Measurements from ENCODE around the gene PHOSPHO2. TPM values are rescaled to one million over a fixed set of nuclear protein-coding genes. Genes with fewer than 3 reads are reported as not detected.
"Not testable (repeated sequence)": the region's sequence is repeated elsewhere in the genome, so short reads cannot be mapped to it uniquely, and the experiment has no call there.

The PHOSPHO2 gene
- total and polyA plus RNA-seq, 4 donors, result 3.4 to 13.4 (median 4.5) TPM

GRCh38 chr2:169673921-169674320 lies 20.3 kb upstream of the PHOSPHO2 start:
- Histone ChIP-seq H3K27me3 (ENCODE audit: control insufficient read depth in 1 of 2, insufficient read depth in 2 of 2, low read length in 1 of 2) (no peaks in the 10 kb centered on the region), H3K4me1 (ENCODE audit: control insufficient read depth in 1 of 2, insufficient read depth in 2 of 2, low read length in 2 of 2) (no peaks in the 10 kb centered on the region), H3K36me3 (ENCODE audit: control insufficient read depth in 1 of 2, insufficient read depth in 2 of 2, low read length in 1 of 2) (no peaks in the 10 kb centered on the region), H3K4me3 (ENCODE audit: low read length in 2 of 2) (no peak overlapping the region), H3K27ac (ENCODE audit: low read depth in 1 of 2, low read length in 2 of 2) (no peak overlapping the region), H3K9me3 (ENCODE audit: control insufficient read depth, low read length) (no peaks in the 10 kb centered on the region)
- WGBS, 2 donors, result 88 to 95% methylated on average over 2 of the region's 2 CpGs
- intact Hi-C loops (cut with DNase I), result no loop called here
- DNase-seq, result no peak
- no peak for ATAC-seq (ENCODE audit: low FRiP score)

- Histone ChIP-seq H3K4me3 (ENCODE audit: low read length in 2 of 2) (no peak overlapping the region), H3K27ac (ENCODE audit: low read depth in 1 of 2, low read length in 2 of 2) (no peak overlapping the region), H3K27me3 (ENCODE audit: control insufficient read depth in 1 of 2, insufficient read depth in 2 of 2, low read length in 1 of 2) (no peaks in the 10 kb centered on the region), H3K36me3 (ENCODE audit: control insufficient read depth in 1 of 2, insufficient read depth in 2 of 2, low read length in 1 of 2) (no peaks in the 10 kb centered on the region), H3K4me1 (ENCODE audit: control insufficient read depth in 1 of 2, insufficient read depth in 2 of 2, low read length in 2 of 2) (no peaks in the 10 kb centered on the region), H3K9me3 (ENCODE audit: control insufficient read depth, low read length) (no peaks in the 10 kb centered on the region)
- whole genome bisulfite sequencing, 2 donors, result 52 to 62% methylated on average over 3 of the region's 3 CpGs
- ATAC-seq (ENCODE audit: low FRiP score) (no peak), DNase-seq (no peak)
- intact Hi-C loops (cut with DNase I), result no loop called here
Observed at GRCh38 chr2:169676357-169676756, 17.9 kb upstream of the PHOSPHO2 start.

GRCh38 chr2:169676850-169677249 lies 17.4 kb upstream of the PHOSPHO2 start:
- Histone ChIP-seq H3K36me3 (ENCODE audit: control insufficient read depth in 1 of 2, insufficient read depth in 2 of 2, low read length in 1 of 2) (no peaks in the 10 kb centered on the region), H3K4me3 (ENCODE audit: low read length in 2 of 2) (no peak overlapping the region), H3K9me3 (ENCODE audit: control insufficient read depth, low read length) (no peaks in the 10 kb centered on the region), H3K27me3 (ENCODE audit: control insufficient read depth in 1 of 2, insufficient read depth in 2 of 2, low read length in 1 of 2) (no peaks in the 10 kb centered on the region), H3K4me1 (ENCODE audit: control insufficient read depth in 1 of 2, insufficient read depth in 2 of 2, low read length in 2 of 2) (no peaks in the 10 kb centered on the region), H3K27ac (ENCODE audit: low read depth in 1 of 2, low read length in 2 of 2) (no peak overlapping the region)
- no peak for DNase-seq
- intact Hi-C loops (cut with DNase I), result no loop called here
- no peak for ATAC-seq (ENCODE audit: low FRiP score)
- 75 to 82% methylated on average over 6 of the region's 6 CpGs for WGBS, 2 donors

- ATAC-seq (ENCODE audit: low FRiP score) (no peak), DNase-seq (no peak)
- Histone ChIP-seq H3K27ac (ENCODE audit: low read depth in 1 of 2, low read length in 2 of 2) (no peak overlapping the region), H3K4me3 (ENCODE audit: low read length in 2 of 2) (no peak overlapping the region), H3K36me3 (ENCODE audit: control insufficient read depth in 1 of 2, insufficient read depth in 2 of 2, low read length in 1 of 2) (no peaks in the 10 kb centered on the region), H3K27me3 (ENCODE audit: control insufficient read depth in 1 of 2, insufficient read depth in 2 of 2, low read length in 1 of 2) (no peaks in the 10 kb centered on the region), H3K9me3 (ENCODE audit: control insufficient read depth, low read length) (no peaks in the 10 kb centered on the region), H3K4me1 (ENCODE audit: control insufficient read depth in 1 of 2, insufficient read depth in 2 of 2, low read length in 2 of 2) (no peaks in the 10 kb centered on the region)
- WGBS, 2 donors, result 53 to 67% methylated on average over 3 of the region's 3 CpGs
- intact Hi-C loops (cut with DNase I), result no loop called here
Observed at GRCh38 chr2:169683054-169683424, 11.2 kb upstream of the PHOSPHO2 start.

- H3K27me3 ChIP-seq (ENCODE audit: control insufficient read depth in 1 of 2, insufficient read depth in 2 of 2, low read length in 1 of 2), result no peaks in the 10 kb centered on the region
- H3K4me1 ChIP-seq (ENCODE audit: control insufficient read depth in 1 of 2, insufficient read depth in 2 of 2, low read length in 2 of 2), result no peaks in the 10 kb centered on the region
- H3K36me3 ChIP-seq (ENCODE audit: control insufficient read depth in 1 of 2, insufficient read depth in 2 of 2, low read length in 1 of 2), result no peaks in the 10 kb centered on the region
- no peak overlapping the region for H3K4me3 ChIP-seq (ENCODE audit: low read length in 2 of 2)
- WGBS, 2 donors, result 69 to 75% methylated on average over 3 of the region's 3 CpGs
- DNase-seq (no peak), ATAC-seq (ENCODE audit: low FRiP score) (no peak)
- H3K27ac ChIP-seq (ENCODE audit: low read depth in 1 of 2, low read length in 2 of 2), result no peak overlapping the region
- intact Hi-C loops (cut with DNase I), result no loop called here
- H3K9me3 ChIP-seq (ENCODE audit: control insufficient read depth, low read length), result no peaks in the 10 kb centered on the region
Observed at GRCh38 chr2:169683425-169684134, 10.7 kb upstream of the PHOSPHO2 start.

GRCh38 chr2:169684135-169684565 lies 10.1 kb upstream of the PHOSPHO2 start:
- Histone ChIP-seq H3K27ac (ENCODE audit: low read depth in 1 of 2, low read length in 2 of 2) (no peak overlapping the region), H3K36me3 (ENCODE audit: control insufficient read depth in 1 of 2, insufficient read depth in 2 of 2, low read length in 1 of 2) (no peaks in the 10 kb centered on the region), H3K4me1 (ENCODE audit: control insufficient read depth in 1 of 2, insufficient read depth in 2 of 2, low read length in 2 of 2) (no peaks in the 10 kb centered on the region), H3K4me3 (ENCODE audit: low read length in 2 of 2) (no peak overlapping the region), H3K9me3 (ENCODE audit: control insufficient read depth, low read length) (no peaks in the 10 kb centered on the region), H3K27me3 (ENCODE audit: control insufficient read depth in 1 of 2, insufficient read depth in 2 of 2, low read length in 1 of 2) (no peaks in the 10 kb centered on the region)
- ATAC-seq (ENCODE audit: low FRiP score), result no peak
- 57 to 79% methylated on average over 3 of the region's 3 CpGs for WGBS, 2 donors
- intact Hi-C loops (cut with DNase I), result no loop called here
- no peak for DNase-seq

GRCh38 chr2:169684712-169685111 lies 9.6 kb upstream of the PHOSPHO2 start:
- H3K4me1 ChIP-seq (ENCODE audit: control insufficient read depth in 1 of 2, insufficient read depth in 2 of 2, low read length in 2 of 2); ATAC-seq (ENCODE audit: low FRiP score); H3K36me3 ChIP-seq (ENCODE audit: control insufficient read depth in 1 of 2, insufficient read depth in 2 of 2, low read length in 1 of 2); H3K27me3 ChIP-seq (ENCODE audit: control insufficient read depth in 1 of 2, insufficient read depth in 2 of 2, low read length in 1 of 2); H3K4me3 ChIP-seq (ENCODE audit: low read length in 2 of 2); H3K27ac ChIP-seq (ENCODE audit: low read depth in 1 of 2, low read length in 2 of 2); DNase-seq; H3K9me3 ChIP-seq (ENCODE audit: control insufficient read depth, low read length); intact Hi-C loops (cut with DNase I): not testable (repeated sequence)
- 88 to 93% methylated on average over 2 of the region's 2 CpGs for WGBS, 2 donors

GRCh38 chr2:169686825-169687224 lies 7.4 kb upstream of the PHOSPHO2 start:
- H3K4me1 ChIP-seq (ENCODE audit: control insufficient read depth in 1 of 2, insufficient read depth in 2 of 2, low read length in 2 of 2); H3K27me3 ChIP-seq (ENCODE audit: control insufficient read depth in 1 of 2, insufficient read depth in 2 of 2, low read length in 1 of 2); H3K4me3 ChIP-seq (ENCODE audit: low read length in 2 of 2); DNase-seq; H3K36me3 ChIP-seq (ENCODE audit: control insufficient read depth in 1 of 2, insufficient read depth in 2 of 2, low read length in 1 of 2); intact Hi-C loops (cut with DNase I); ATAC-seq (ENCODE audit: low FRiP score); H3K27ac ChIP-seq (ENCODE audit: low read depth in 1 of 2, low read length in 2 of 2); H3K9me3 ChIP-seq (ENCODE audit: control insufficient read depth, low read length): not testable (repeated sequence)
- 85% methylated on average over 4 of the region's 4 CpGs for WGBS, 2 donors

- ATAC-seq (ENCODE audit: low FRiP score); H3K27ac ChIP-seq (ENCODE audit: low read depth in 1 of 2, low read length in 2 of 2); H3K4me3 ChIP-seq (ENCODE audit: low read length in 2 of 2); H3K27me3 ChIP-seq (ENCODE audit: control insufficient read depth in 1 of 2, insufficient read depth in 2 of 2, low read length in 1 of 2); H3K4me1 ChIP-seq (ENCODE audit: control insufficient read depth in 1 of 2, insufficient read depth in 2 of 2, low read length in 2 of 2); intact Hi-C loops (cut with DNase I); DNase-seq; H3K36me3 ChIP-seq (ENCODE audit: control insufficient read depth in 1 of 2, insufficient read depth in 2 of 2, low read length in 1 of 2); H3K9me3 ChIP-seq (ENCODE audit: control insufficient read depth, low read length): not testable (repeated sequence)
Observed at GRCh38 chr2:169687943-169688342, 6.3 kb upstream of the PHOSPHO2 start.
